ENCODE results near the gene RPS27L. TPM values are rescaled to one million over a fixed set of nuclear protein-coding genes. Genes with fewer than 3 reads are reported as not detected.

The RPS27L gene
- total and polyA plus RNA-seq, 2 donors (not counting 1 experiment from before 2014, with no cell fraction given) = 481 to 482 TPM

DNA sequence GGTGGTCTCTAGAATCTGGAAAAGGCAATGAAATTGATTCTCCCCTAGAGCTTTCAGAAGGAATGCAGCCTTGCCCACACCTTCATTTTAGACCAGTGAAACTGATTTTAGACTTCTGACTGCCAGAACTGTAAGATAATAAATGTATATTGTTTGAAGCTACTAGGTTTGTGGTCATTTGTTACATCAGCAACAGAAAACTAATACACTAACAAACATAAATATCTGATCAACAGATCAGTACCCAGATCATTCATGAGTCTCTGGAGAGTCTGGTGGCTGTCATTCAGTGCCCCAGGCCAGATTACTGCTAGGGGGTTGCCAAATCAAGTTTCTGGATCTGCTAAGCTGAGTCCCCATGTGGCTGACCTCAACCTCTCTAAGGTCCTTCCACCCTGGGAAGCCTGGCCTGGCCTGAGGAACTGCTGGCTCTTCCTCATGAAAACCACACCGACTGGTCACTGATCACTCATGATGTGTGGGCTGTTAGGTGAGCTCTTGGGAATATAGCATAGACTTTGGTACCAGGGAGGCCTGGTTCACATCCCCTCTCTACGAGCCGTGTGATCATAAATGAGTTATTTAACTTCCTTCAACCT is 46.8 kb downstream of the RPS27L start:
- no peaks in the 10 kb centered on the region for H3K9me3 ChIP-seq (ENCODE audit: control insufficient read depth, insufficient read depth, low read depth, low read length)
- no peak for DNase-seq (ENCODE audit: low read depth in 2 of 2)
- no peak overlapping the region for H2AFZ ChIP-seq (ENCODE audit: low read length)
- H3K36me3 ChIP-seq (ENCODE audit: control insufficient read depth, insufficient read depth, low read length) = no peaks in the 10 kb centered on the region
- no peak overlapping the region for H3K9ac ChIP-seq (ENCODE audit: insufficient read depth, low read length)
- no peaks in the 10 kb centered on the region for H4K20me1 ChIP-seq (ENCODE audit: control insufficient read depth, extremely low read depth, insufficient read depth, low read length)
- no peaks in the 10 kb centered on the region for H3K27me3 ChIP-seq (ENCODE audit: control insufficient read depth, insufficient read depth, low read length)
- H3K27ac ChIP-seq (ENCODE audit: insufficient read depth, low read length) = no peak overlapping the region
- H3K4me1 ChIP-seq (ENCODE audit: control insufficient read depth, extremely low read depth, insufficient read depth, low read length) = peaks cover 6% of the 10 kb centered on the region
- TF ChIP-seq, protein P1, sequence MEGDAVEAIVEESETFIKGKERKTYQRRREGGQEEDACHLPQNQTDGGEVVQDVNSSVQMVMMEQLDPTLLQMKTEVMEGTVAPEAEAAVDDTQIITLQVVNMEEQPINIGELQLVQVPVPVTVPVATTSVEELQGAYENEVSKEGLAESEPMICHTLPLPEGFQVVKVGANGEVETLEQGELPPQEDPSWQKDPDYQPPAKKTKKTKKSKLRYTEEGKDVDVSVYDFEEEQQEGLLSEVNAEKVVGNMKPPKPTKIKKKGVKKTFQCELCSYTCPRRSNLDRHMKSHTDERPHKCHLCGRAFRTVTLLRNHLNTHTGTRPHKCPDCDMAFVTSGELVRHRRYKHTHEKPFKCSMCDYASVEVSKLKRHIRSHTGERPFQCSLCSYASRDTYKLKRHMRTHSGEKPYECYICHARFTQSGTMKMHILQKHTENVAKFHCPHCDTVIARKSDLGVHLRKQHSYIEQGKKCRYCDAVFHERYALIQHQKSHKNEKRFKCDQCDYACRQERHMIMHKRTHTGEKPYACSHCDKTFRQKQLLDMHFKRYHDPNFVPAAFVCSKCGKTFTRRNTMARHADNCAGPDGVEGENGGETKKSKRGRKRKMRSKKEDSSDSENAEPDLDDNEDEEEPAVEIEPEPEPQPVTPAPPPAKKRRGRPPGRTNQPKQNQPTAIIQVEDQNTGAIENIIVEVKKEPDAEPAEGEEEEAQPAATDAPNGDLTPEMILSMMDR (conservative IDR thresholded peaks at IDR 0.05 in 1 of 2, IDR thresholded peaks at IDR 0.05 in 1 of 2; ENCODE audit: low read depth in 1 of 2, low read length in 2 of 2) = no peak
- TF ChIP-seq EZH2 (IDR thresholded peaks at IDR 0.05; ENCODE audit: low read length, missing control alignments) = no peak
- H3K4me3 ChIP-seq (replicated peaks in 1 of 4; ENCODE audit: control extremely low read depth in 1 of 4, insufficient read depth in 1 of 4, low read depth in 3 of 4, low read length in 4 of 4) = no peak overlapping the region
- H3K79me2 ChIP-seq (ENCODE audit: control insufficient read depth, insufficient read depth, low read length) = no peaks in the 10 kb centered on the region
- H3K4me2 ChIP-seq (ENCODE audit: extremely low read depth, insufficient read depth, low read length) = no peak overlapping the region

DNA sequence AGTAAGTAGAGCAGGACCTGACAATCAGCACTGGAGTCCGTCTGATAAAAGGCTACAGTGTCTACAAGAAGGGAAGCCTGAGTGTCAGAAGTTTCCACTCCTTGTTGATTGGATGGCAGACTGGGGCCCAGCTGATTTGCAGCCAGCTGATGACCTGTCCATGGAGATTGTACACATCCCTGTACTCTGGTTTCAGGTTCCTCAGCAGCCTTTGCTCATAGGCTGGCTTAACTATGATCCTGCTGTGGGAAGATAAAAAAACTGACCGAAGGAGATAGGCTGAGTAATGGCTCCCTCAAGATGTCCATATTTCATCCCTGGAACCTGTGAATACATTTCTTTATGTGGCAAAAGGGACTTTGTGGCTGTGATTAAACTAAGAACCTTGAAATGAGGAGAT is 47.4 kb downstream of the RPS27L start:
- H3K4me2 ChIP-seq (ENCODE audit: extremely low read depth, insufficient read depth, low read length) = no peak overlapping the region
- H3K36me3 ChIP-seq (ENCODE audit: control insufficient read depth, insufficient read depth, low read length) = no peaks in the 10 kb centered on the region
- H3K27ac ChIP-seq (ENCODE audit: insufficient read depth, low read length) = no peak overlapping the region
- no peaks in the 10 kb centered on the region for H3K27me3 ChIP-seq (ENCODE audit: control insufficient read depth, insufficient read depth, low read length)
- H3K9me3 ChIP-seq (ENCODE audit: control insufficient read depth, insufficient read depth, low read depth, low read length) = no peaks in the 10 kb centered on the region
- TF ChIP-seq, protein P1 (conservative IDR thresholded peaks at IDR 0.05 in 1 of 2, IDR thresholded peaks at IDR 0.05 in 1 of 2; ENCODE audit: low read depth in 1 of 2, low read length in 2 of 2) = no peak
- no peak overlapping the region for H3K4me3 ChIP-seq (replicated peaks in 1 of 4; ENCODE audit: control extremely low read depth in 1 of 4, insufficient read depth in 1 of 4, low read depth in 3 of 4, low read length in 4 of 4)
- no peaks in the 10 kb centered on the region for H4K20me1 ChIP-seq (ENCODE audit: control insufficient read depth, extremely low read depth, insufficient read depth, low read length)
- DNase-seq (ENCODE audit: low read depth in 2 of 2) = peak in 1 of 2 donors; percentile 71
- H2AFZ ChIP-seq (ENCODE audit: low read length) = no peak overlapping the region
- H3K4me1 ChIP-seq (ENCODE audit: control insufficient read depth, extremely low read depth, insufficient read depth, low read length) = peaks cover 6% of the 10 kb centered on the region
- no peak overlapping the region for H3K9ac ChIP-seq (ENCODE audit: insufficient read depth, low read length)
- H3K79me2 ChIP-seq (ENCODE audit: control insufficient read depth, insufficient read depth, low read length) = no peaks in the 10 kb centered on the region

GRCh38 chr15:63109498-63109897 is 47.8 kb downstream of the RPS27L start:
- H3K27me3 ChIP-seq (ENCODE audit: control insufficient read depth, insufficient read depth, low read length) = no peaks in the 10 kb centered on the region
- peaks cover 6% of the 10 kb centered on the region for H3K4me1 ChIP-seq (ENCODE audit: control insufficient read depth, extremely low read depth, insufficient read depth, low read length)
- H2AFZ ChIP-seq (ENCODE audit: low read length) = no peak overlapping the region
- TF ChIP-seq, protein P1 (conservative IDR thresholded peaks at IDR 0.05 in 1 of 2, IDR thresholded peaks at IDR 0.05 in 1 of 2; ENCODE audit: low read depth in 1 of 2, low read length in 2 of 2) = no peak
- TF ChIP-seq EZH2 (IDR thresholded peaks at IDR 0.05; ENCODE audit: low read length, missing control alignments) = no peak
- H3K4me3 ChIP-seq (replicated peaks in 1 of 4; ENCODE audit: control extremely low read depth in 1 of 4, insufficient read depth in 1 of 4, low read depth in 3 of 4, low read length in 4 of 4) = no peak overlapping the region
- no peak overlapping the region for H3K27ac ChIP-seq (ENCODE audit: insufficient read depth, low read length)
- no peaks in the 10 kb centered on the region for H3K9me3 ChIP-seq (ENCODE audit: control insufficient read depth, insufficient read depth, low read depth, low read length)
- H3K9ac ChIP-seq (ENCODE audit: insufficient read depth, low read length) = no peak overlapping the region
- H3K79me2 ChIP-seq (ENCODE audit: control insufficient read depth, insufficient read depth, low read length) = no peaks in the 10 kb centered on the region
- H3K4me2 ChIP-seq (ENCODE audit: extremely low read depth, insufficient read depth, low read length) = no peak overlapping the region
- no peaks in the 10 kb centered on the region for H4K20me1 ChIP-seq (ENCODE audit: control insufficient read depth, extremely low read depth, insufficient read depth, low read length)
- DNase-seq (ENCODE audit: low read depth in 2 of 2) = no peak
- H3K36me3 ChIP-seq (ENCODE audit: control insufficient read depth, insufficient read depth, low read length) = no peaks in the 10 kb centered on the region
